HG02798 (cell line): Measurements from ENCODE around the gene TRPC4AP.

Experiments
- ATAC-seq: cut with Tn5 transposase; IDR thresholded peaks from one replicate; pipeline ENCODE4 v1.9.1; 2021; ENCODE audit warnings: mild to moderate bottlenecking; ENCODE audit not compliant: unreplicated experiment, poor library complexity

TRPC4AP gene

GRCh38 chr20:34990661-34991214 is 101.9 kb downstream of the TRPC4AP start:
- ATAC-seq = no peak

- no peak for ATAC-seq
Observed at GRCh38 chr20:34990231-34990630, 102.4 kb downstream of the TRPC4AP start.

- ATAC-seq = no peak
Observed at GRCh38 chr20:34989670-34990069, 102.9 kb downstream of the TRPC4AP start.

- ATAC-seq = no peak
Observed at GRCh38 chr20:34989118-34989517, 103.5 kb downstream of the TRPC4AP start.

- no peak for ATAC-seq
Observed at GRCh38 chr20:34988191-34988540, 104.4 kb downstream of the TRPC4AP start.

- no peak for ATAC-seq
Observed at GRCh38 chr20:34987288-34988190, 105.1 kb downstream of the TRPC4AP start.

- ATAC-seq = no peak
Observed at GRCh38 chr20:34986311-34987287, 106.0 kb downstream of the TRPC4AP start.

- no peak for ATAC-seq
Observed at GRCh38 chr20:34985461-34986310, 106.9 kb downstream of the TRPC4AP start.

GRCh38 chr20:34984756-34985261 is 107.8 kb downstream of the TRPC4AP start:
- ATAC-seq = no peak

- no peak for ATAC-seq
Observed at GRCh38 chr20:34983995-34984735, 108.4 kb downstream of the TRPC4AP start.

GRCh38 chr20:34983089-34983820 is 109.4 kb downstream of the TRPC4AP start:
- ATAC-seq = no peak

GRCh38 chr20:34982270-34983088 is 110.1 kb downstream of the TRPC4AP start:
- ATAC-seq = no peak

GRCh38 chr20:34980543-34981233 is 111.9 kb downstream of the TRPC4AP start:
- no peak for ATAC-seq

- ATAC-seq = no peak
Observed at GRCh38 chr20:34979366-34980153, 113.0 kb downstream of the TRPC4AP start.

GRCh38 chr20:34978092-34978744 is 114.4 kb downstream of the TRPC4AP start:
- no peak for ATAC-seq
